GM04504 (cell line): ENCODE results near the gene P3H4.

Source experiments
- DNase-seq: peaks from one replicate; pipeline ENCODE4 v3.0.0-alpha.2; 2012; ENCODE audit warnings: low read depth

Gene P3H4

DNA sequence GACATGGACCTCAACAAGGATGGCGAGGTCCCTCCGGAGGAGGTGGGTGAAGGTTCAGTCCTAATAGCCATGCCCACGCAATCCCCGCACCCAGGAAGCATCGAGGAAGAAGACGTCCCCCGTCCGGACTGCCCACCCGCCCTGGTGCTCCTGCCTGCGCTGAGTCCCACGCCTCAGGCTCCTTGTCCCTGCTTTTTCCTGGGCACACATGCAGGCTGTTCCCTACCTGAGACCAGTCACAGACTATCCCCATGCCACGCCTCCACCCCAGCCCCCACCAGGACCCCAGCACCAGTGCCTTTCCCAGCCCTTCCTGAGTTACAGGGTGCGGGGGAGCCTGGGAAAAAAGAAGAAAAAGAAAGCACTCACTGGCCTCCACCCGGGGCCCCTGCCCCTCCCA is 10.0 kb upstream of the P3H4 start:
- DNase-seq: no peak

DNA sequence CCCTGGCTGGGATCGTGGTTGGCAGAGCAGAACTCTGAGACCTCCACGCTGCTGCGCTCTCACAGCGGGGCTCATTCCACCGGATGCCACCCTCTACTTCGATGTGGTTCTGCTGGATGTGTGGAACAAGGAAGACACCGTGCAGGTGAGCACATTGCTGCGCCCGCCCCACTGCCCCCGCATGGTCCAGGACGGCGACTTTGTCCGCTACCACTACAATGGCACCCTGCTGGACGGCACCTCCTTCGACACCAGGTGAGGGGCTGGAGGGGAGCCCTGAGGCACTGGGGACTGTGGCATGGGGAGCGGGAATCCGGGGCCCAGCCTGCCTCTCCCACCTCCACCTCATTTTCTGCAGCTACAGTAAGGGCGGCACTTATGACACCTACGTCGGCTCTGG is 6.3 kb upstream of the P3H4 start:
- DNase-seq: no peak

DNA sequence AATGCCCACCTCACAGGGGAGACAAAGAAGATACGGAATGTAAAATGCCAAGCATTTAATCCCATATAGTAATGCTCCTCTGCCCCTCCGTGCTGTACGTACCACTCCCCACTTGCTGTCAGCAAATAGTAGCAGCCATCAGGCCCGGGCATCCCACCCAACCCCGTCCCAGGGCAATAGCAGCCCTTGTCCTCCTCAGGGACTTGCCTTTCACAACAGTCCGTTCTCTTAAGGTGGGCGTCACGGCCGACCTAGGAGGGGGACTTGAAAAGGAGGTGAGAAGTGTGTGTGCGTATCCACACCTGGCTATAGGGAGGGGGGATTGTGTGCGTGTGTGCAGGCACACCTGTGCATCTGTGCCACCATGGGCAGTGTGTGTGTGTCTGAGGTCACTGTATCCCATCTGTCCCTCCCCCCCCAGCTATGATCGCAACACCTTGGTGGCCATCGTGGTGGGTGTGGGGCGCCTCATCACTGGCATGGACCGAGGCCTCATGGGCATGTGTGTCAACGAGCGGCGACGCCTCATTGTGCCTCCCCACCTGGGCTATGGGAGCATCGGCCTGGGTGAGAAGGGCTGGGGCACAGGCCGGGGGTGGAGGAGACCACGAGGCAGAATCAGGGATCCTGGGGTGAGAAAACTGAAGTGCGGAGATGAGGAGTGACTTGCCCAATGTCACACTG is 5.0 kb upstream of the P3H4 start:
- DNase-seq: no peak

DNA sequence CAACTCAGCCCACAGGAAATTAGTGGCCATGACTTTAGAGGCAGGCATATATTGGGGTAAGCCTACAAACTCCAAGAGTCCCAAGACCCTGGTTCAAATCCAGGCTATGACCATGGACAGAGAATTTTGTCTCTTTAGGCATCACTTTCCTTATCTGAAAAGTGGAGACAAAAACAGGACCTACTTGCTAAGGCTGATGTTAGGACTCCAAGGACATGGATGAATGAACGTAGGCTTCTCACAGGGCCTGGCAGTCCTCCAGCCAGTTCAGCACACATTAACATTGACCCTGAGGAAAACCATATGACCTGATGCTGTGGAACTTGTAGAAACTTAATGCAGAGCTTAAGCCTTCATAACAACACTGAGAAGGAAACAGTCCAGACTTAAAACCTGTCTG is 2.4 kb upstream of the P3H4 start:
- no peak for DNase-seq

DNA sequence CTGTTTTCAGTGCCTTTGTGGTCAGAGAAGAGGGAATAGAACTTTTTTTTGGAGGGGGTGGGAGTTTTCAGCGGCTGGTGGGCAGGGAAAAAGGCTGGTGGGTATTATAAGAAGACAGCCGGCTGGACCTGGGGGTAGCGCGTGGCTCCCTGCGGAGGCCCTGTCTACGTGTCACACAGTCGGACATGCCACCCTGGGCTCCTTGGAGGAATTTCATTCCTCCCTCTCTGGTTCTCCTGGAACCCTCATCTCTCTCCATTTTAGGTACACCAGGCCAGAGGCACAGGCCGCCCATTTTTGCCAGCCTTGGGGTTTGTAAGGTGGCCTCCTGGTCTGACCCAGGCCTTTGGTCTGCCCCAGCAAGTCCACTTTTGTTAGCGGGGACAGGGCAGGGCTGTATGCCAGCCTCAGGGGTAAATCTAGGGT is 2.0 kb upstream of the P3H4 start:
- no peak for DNase-seq

DNA sequence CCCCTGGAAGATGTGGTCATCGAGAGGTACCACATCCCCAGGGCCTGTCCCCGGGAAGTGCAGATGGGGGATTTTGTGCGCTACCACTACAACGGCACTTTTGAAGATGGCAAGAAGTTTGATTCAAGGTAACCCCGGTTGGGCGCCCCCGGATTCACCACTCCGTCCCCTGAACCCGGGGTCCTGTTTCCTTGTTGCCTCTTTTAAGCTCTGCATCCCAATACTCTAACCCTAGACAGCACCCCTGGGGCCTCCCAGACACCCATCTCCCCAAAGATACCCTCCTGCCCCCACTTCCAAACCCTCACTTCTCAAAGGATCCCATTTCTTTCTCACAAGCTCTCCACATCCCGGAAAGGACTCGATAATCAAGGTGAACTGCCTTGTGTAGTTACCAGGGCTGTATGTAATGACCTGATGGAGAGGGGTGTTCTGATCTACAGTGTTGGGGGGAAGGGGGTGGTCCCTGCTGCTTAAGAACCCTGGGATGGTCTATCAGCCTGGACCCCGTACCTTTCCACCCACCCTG is 1.5 kb upstream of the P3H4 start:
- DNase-seq: no peak

DNA sequence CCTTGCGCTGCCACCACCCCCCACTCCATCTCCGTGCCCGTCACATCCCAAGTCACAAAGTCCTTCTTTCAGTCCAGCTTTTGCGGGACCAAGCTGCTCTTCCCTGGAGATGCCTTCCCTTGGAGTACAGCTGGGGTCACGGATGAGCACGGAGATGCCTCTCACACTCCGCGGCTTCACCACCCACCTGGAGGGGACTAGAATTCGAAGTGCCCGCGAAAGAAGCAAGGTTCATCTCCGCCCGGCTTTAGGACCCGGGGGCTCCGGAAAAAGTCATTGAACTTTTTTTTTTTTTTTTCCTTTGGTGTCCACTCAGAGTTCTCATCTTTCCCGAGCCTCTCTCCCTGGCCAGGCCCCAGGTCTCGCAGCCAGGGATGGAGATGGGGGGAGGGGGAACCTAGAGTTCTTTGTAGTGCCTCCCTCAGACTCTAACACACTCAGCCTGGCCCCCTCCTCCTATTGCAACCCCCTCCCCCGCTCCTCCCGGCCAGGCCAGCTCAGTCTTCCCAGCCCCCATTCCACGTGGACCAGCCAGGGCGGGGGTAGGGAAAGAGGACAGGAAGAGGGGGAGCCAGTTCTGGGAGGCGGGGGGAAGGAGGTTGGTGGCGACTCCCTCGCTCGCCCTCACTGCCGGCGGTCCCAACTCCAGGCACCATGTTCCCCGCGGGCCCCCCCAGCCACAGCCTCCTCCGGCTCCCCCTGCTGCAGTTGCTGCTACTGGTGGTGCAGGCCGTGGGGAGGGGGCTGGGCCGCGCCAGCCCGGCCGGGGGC is 817 bp upstream of the P3H4 start, which contains the start of gene FKBP10:
Gene FKBP10 (plus strand): TSS at position 624 of the 771 bp plus-strand sequence. CDS start 31 bp downstream, at position 655.
- peak; percentile 75 for DNase-seq

DNA sequence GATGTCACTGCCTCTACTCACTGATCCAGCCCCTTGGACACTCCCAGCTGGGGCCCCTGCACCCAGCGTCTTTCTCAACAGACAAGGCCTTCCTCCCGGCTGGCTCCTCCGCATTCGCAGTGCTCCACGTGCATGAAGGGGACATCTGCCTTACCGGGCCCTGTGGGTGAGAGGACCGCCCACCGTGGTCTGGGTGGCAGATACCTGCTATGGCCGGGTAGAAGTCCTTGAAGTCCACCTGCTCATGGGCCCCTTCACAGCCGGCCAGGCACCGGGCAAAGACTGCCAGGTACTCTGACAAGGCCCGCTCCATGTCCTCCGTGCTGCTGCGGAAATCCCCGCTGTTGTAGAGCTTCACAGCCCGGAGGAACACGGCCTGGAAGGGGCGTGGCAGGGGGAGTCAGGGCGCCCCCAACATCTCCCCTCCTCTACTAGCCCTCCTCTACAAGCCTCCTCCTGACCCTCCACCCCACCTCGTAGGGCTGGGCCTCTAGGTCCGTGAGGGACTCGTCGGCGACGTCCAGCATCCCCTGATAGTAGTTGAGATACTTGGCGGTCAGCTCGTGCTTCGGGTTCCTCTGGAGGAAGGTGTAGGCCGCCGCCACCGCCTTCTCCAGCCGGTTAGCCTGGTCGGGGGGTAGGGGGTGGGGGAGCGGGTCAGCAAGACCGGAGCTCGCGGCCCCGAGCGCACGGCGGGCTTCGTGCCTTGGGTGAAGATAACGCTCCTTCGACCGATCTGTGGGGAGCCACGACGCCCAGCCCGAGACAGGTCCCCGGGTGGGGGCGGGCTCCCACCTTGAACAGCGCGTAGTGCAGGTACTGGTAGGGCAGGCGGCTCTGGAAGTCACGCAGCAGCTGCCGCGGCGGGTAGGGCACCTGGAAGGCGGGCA is 845 bp downstream of the P3H4 start:
- DNase-seq: no peak

DNA sequence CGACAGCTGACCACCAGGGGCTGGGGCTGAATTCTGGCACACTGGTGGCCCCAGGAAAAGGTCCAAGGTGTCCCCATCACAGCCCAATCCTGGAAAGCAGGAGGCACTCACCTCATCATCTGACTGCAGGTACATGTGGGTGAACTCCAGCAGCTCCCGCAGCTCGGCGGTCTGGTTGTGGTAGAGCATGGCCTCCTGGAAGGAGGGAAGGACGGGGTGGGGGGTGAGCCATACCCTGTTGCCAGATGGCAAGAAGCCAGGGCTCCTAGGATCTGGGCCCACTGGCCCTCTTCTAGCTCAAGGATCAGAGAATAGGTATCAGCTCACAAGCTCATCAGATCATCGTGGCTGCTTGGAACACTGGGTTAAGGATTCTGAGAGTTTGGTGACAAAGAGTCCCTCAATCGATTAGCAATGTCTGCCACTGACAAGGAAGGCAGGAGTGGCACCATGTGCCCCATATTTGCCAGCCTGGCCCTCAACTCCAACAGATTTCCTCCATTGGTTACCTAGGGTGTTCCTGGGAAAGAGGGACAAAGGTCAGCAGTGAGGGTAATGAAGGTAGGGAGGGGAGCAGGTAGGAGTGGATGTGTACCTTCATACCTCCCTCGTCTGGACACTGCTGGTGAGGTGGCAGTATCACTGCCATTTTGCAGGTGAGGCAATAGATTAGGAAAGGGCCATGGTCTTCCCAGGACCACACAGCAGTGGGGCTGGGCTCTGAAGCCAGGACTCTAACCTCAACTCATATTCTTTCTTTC is 4.9 kb downstream of the P3H4 start:
- no peak for DNase-seq

DNA sequence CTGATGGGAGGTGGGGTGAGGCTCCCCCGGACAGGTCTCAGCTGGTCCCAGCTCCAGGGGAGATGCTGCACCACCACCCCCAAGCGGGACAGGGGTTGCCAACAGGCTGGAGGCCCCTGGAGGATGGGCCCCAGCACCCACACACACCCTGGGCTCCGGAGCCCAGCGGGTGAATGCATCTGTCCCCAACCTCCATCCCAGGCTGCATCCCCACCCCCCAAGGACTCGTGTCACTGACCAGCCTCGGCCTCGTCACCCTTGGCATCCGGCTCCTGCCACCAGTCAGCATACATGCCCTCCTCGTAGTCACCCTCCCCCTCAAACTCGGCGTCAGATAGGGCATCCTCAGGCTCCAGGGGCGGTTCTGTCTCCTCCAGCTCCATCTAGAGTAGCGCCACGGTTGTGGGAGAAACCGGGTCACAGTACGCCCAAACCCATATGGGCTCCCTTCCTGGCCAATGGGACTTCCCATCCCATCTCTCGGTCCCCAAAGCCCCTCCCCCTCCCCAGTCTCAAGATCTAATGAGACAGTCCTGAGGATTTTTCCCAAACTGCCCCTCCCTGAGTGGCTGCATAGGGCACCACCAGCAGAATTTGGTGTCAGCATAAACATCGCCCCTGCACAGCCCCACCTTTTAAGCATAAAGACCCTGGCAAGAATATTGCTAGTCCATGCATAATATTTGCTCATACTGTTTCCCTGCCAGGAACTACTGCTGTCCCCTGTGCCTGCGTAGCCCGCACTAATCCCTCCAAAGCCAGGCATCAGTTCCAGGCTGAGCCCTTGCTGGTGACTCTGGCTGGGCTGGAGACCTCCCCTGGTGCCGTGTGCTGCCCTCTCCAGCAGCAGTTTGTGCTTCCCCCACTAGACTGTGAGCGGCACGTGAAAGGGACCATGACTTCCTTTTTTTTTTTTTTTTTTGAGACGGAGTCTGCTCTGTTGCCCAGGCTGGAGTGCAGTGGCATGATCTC is 8.4 kb downstream of the P3H4 start:
- DNase-seq: no peak

DNA sequence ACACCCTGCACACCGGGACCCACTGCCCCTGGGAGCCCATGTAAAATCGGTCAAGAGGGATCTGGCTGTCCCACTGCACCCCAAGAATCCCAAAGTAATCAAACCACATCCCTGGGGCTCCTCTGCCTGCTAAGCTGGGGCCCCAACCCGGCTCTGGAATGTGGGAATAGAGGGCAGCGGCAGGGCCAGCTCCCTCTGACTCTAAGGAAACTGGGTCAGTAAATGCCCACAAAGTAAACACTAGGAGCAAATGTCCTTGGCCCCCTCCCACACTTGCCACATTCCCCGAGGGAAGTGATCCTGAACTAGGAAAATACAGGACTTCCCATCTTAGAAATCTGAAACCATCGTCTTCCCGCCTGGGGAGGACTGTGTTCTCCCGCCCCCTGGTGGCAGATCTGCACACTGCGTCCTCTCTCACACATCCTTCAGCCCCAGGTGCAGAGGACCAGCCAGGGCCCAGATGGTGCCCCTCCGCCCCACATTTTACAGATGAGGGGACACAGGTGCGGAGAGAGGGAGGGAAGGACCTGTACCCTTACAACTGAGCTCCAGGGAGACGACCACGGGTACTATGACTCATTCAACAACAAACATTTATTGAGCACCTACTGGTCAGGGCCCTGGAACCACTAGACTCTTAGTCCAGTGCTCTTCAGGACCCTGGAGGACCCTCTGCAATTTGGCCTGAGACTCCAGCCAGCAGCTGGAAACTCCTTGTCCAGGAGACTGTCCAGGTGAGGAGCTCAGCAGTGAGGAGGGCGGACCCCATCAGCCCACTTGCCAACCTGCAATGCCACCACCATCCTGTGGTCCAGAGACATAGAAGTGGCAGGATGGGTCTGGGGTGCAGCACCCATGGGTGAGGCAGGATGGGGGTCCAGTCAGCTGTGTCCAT is 10.1 kb downstream of the P3H4 start:
- DNase-seq: no peak

DNA sequence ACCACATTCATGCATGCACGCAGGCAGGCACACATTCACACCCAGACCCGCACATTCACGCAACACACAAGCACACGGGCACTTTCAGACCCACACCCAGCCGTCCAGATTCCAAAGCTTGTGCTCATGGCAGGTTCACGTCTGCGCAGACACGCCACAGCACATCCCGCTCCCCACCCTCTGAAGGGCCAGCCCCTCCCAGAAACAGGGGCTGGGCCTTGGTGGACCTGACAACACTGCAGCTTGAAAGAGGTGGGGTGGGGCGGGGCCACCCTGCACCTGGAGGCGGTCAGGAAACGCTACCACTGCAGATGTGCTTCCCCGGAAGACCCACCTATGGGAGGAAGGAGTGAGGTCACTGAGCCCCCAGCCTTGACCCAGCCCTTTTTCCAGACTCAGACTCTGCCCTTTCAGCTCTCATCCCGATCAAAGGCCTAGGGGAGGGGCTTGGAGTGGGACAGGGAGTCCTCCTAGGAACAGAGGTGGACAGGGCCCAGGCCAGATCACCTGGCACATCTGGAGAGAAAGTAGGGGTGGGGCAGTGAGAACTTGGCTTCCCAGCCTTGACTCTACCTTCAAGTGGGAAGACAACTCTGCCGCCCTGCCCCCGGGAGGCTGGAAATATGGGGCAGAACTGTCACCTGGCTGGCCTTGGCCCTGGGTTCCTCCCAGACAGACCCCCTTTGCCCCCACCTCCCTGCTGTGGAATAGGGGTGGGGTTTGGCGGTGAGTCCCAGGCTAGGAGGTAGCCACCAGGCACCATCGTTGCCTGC is 11.0 kb downstream of the P3H4 start:
- DNase-seq: no peak

DNA sequence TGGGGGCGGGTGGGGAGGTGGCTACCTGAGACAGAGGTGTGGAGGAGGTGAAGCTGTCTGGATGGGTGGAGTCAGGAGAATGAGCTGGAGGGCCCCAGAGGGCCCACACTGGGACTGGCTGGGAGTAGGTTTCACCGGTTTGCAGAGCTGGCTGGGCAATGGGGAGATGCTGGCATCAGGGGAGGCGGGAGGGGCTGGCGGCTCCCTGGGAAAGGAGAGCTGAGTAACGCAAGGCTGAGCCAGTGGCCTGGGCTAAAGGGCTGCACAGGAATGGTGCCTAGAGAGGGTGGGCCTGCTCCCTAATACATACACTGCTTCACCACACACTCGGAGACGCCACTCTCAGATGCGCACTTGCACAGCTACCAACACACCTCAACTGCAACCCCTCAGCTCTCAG is 12.4 kb downstream of the P3H4 start:
- DNase-seq: no peak

DNA sequence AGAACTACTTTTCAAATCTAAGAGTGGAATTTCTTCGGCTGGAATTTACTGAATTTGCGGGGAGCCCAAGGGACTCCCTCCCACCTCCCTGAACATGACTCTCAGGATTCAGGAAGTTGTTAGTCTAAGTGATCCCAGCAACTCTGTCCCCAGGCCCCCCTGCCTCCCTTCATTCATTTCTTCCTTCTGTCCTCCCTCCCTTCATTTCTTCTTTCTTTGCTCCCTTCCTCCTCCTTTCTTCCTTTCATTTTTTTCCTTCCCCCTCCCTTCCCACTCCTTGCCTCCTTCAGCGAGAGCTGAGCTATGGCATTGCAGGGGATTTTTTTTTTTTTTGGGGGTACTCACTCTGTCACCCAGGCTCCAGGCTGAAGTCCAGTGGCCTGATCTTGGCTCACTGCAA is 14.4 kb downstream of the P3H4 start:
- no peak for DNase-seq

DNA sequence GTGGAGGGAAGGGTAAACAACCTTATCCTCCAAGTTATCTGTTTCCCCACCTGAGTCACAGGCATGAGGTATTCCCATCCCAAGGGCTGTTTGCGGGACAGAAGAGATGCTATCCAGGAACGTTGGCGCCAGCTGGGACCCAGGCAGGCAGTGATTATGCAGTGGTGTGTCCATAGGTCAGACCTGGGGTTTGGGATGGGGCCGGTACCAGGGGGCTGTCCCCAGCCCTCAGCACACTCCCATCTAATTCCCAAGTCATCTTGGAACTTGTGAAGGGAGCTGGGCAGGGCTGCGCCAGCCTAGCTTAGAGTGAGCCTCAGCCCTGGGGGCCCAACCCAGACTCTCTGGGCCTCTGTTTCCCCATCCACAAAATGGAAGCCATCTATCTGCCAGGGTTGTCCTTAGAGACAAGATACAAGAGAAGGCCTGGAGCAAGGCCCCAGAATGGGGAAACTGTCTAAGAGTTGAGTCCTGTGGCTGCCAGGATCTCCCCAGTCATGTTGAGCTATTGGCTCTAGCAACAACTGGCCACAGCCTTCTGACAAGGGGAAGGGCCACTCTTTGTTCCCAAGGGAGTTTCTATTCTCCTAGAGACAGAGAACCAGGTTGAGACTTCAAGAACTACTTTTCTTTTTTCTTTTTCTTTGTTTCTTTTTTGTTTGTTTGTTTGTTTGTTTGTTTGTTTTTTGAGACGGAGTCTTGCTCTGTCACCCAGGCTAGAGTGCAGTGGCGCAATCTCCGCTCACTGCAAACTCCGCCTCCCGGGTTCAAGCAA is 15.4 kb downstream of the P3H4 start:
- no peak for DNase-seq

DNA sequence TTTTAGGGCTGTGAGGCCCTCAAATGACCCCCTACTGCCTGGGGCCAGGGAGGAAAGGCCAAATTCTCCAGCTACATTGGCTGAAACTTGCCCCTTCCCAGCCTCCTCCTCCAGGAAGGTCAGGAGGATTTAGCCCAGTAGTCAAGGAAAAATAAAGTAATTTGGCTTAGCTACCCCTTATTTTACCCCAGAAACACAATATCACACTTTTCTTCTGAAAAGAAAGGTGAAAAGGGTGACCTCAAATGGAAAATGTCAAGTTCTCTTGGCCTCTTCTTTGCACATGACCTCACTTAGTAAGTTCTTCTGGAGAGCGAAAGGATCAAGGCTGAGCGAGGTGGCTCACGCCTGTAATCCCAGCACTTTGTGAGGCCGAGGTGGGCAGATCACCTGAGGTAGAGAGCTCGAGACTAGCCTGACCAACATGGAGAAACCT is 17.2 kb downstream of the P3H4 start:
- DNase-seq: no peak

DNA sequence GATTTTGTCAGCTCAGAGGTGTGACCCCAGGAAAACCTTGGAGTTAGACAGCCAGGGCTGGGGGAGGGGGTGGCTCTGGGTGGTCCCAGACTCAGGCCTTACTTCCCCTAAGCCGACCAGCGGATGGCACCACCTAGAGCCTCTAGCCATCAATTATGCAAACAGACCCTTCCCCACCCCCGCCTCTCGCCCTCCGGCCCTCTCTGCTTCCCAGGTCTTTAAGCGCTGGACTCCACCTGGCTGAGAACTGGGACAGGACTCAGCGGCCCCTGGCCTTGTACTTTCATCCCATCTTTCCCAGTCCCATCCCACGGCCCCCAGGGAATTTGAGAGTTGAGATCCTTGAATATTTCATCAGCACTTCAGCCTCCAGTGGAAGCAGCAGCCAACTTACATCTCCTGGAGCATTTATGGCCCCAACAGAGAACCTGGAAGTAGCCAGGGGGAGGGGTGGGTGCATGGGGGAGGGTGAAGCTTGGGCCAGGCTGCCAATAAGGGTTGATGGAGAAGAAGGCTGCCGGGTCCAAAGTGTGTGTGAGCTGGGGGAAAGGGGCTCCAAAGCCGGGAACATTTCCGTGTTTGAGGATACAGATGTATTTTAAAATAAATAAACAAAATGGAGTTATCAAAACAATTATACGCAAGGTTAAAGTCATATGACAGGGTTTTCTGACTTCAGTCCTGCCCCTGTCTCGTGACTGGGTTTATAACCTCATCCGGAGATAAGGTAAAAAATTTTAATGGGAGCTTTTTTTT is 17.8 kb downstream of the P3H4 start:
- no peak for DNase-seq
